ENCODE measurements around the gene AGA.

The AGA gene

GRCh38 chr4:177391287-177391686, 51.0 kb downstream of the AGA start:
- TF ChIP-seq FOXP2 (optimal IDR thresholded peaks at IDR 0.05; ENCODE audit: borderline replicate concordance, extremely low read depth, extremely low read length, insufficient read depth), result no peak
- no peak for TF ChIP-seq POLR2AphosphoS5 (IDR thresholded peaks at IDR 0.05; ENCODE audit: low read depth, low read length)
- TF ChIP-seq REST (IDR thresholded peaks at IDR 0.05; ENCODE audit: insufficient read depth in 1 of 2, low read depth in 2 of 2, low read length in 2 of 2), result no peak
- no peak for TF ChIP-seq TAF1 (IDR thresholded peaks at IDR 0.05; ENCODE audit: borderline replicate concordance, insufficient read depth, low read length)
- no peak for TF ChIP-seq SIN3A (IDR thresholded peaks at IDR 0.05; ENCODE audit: borderline replicate concordance, insufficient read depth, low read length)

- no peak for TF ChIP-seq REST (IDR thresholded peaks at IDR 0.05; ENCODE audit: insufficient read depth in 1 of 2, low read depth in 2 of 2, low read length in 2 of 2)
Observed at GRCh38 chr4:177386278-177386815, 55.9 kb downstream of the AGA start.

- TF ChIP-seq TAF1 (IDR thresholded peaks at IDR 0.05; ENCODE audit: borderline replicate concordance, insufficient read depth, low read length) (no peak), SIN3A (IDR thresholded peaks at IDR 0.05; ENCODE audit: borderline replicate concordance, insufficient read depth, low read length) (no peak), FOXP2 (optimal IDR thresholded peaks at IDR 0.05; ENCODE audit: borderline replicate concordance, extremely low read depth, extremely low read length, insufficient read depth) (no peak), POLR2AphosphoS5 (IDR thresholded peaks at IDR 0.05; ENCODE audit: low read depth, low read length) (no peak), REST (IDR thresholded peaks at IDR 0.05; ENCODE audit: insufficient read depth in 1 of 2, low read depth in 2 of 2, low read length in 2 of 2) (no peak)
Observed at GRCh38 chr4:177385576-177386277, 56.5 kb downstream of the AGA start.

GRCh38 chr4:177384856-177385397, 57.3 kb downstream of the AGA start:
- TF ChIP-seq SIN3A (IDR thresholded peaks at IDR 0.05; ENCODE audit: borderline replicate concordance, insufficient read depth, low read length) (no peak), FOXP2 (optimal IDR thresholded peaks at IDR 0.05; ENCODE audit: borderline replicate concordance, extremely low read depth, extremely low read length, insufficient read depth) (no peak), POLR2AphosphoS5 (IDR thresholded peaks at IDR 0.05; ENCODE audit: low read depth, low read length) (no peak), REST (IDR thresholded peaks at IDR 0.05; ENCODE audit: insufficient read depth in 1 of 2, low read depth in 2 of 2, low read length in 2 of 2) (no peak), TAF1 (IDR thresholded peaks at IDR 0.05; ENCODE audit: borderline replicate concordance, insufficient read depth, low read length) (no peak)

All from PFSK-1 (cell line).